Testis (tissue), 2 donors: ENCODE data around the gene FILIP1.

Experiments used
- POLR2A ChIP-seq: fragments of 450-650 bp; IDR thresholded peaks from one replicate; pipeline ENCODE4 v1.6.1; 2017; ENCODE audit warnings: antibody characterized with exemption, mild to moderate bottlenecking, moderate library complexity
- TF ChIP-seq, protein P1 (sequence below), 3 experiments: fragments of 450-650 bp in 2 of 3; fragments of 200-600 bp in 1 of 3; sonication (generic) in 1 of 3; IDR thresholded peaks; one replicate each; pipeline ENCODE4 v1.5.1; 2016 to 2019; ENCODE audit warnings: antibody characterized with exemption in 3 of 3, mild to moderate bottlenecking in 2 of 3, moderate library complexity in 1 of 3

DNA sequence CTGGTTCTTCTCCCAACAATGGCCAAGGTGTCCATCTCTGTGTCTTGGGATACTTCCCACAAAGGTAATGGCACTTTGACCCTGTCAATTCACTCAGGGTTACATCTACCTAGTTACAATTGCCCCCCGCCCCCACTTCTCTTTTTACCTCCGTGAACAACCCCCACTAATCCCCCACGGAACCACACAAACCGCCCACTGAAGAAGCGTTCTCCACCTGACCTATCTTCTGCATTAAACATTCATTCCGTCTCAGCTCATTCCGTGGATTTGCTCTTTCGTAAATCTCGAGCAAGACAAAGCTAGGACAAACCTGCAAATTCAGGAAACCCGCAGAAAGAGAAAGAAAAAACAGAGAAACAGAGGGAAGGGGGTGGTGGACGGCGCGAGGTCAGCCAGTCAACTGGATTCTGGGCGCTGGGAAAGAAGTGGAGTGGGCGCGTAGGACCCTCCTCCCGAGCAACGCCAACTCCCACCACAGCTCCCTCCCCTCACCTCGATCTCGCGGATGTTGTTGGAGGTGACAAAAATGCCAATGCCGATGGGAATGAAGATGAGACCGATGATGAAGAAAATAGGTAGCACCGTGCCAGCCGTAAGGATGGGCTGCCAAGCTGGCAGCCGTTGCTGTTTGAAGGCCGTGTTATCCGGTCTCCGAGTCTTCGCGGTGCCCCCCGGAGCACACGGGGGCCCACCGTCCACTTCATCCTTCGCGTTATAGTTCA, 209.5 kb downstream of the FILIP1 start:
- TF ChIP-seq, protein P1, sequence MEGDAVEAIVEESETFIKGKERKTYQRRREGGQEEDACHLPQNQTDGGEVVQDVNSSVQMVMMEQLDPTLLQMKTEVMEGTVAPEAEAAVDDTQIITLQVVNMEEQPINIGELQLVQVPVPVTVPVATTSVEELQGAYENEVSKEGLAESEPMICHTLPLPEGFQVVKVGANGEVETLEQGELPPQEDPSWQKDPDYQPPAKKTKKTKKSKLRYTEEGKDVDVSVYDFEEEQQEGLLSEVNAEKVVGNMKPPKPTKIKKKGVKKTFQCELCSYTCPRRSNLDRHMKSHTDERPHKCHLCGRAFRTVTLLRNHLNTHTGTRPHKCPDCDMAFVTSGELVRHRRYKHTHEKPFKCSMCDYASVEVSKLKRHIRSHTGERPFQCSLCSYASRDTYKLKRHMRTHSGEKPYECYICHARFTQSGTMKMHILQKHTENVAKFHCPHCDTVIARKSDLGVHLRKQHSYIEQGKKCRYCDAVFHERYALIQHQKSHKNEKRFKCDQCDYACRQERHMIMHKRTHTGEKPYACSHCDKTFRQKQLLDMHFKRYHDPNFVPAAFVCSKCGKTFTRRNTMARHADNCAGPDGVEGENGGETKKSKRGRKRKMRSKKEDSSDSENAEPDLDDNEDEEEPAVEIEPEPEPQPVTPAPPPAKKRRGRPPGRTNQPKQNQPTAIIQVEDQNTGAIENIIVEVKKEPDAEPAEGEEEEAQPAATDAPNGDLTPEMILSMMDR (IDR thresholded peaks at IDR 0.05) = no peak
- TF ChIP-seq POLR2A = no peak
